ENCODE results near the gene FCHO2.
A peak's percentile ranks its signal among the peaks of the same experiment; 100 is the strongest.

FCHO2 gene, protein sequence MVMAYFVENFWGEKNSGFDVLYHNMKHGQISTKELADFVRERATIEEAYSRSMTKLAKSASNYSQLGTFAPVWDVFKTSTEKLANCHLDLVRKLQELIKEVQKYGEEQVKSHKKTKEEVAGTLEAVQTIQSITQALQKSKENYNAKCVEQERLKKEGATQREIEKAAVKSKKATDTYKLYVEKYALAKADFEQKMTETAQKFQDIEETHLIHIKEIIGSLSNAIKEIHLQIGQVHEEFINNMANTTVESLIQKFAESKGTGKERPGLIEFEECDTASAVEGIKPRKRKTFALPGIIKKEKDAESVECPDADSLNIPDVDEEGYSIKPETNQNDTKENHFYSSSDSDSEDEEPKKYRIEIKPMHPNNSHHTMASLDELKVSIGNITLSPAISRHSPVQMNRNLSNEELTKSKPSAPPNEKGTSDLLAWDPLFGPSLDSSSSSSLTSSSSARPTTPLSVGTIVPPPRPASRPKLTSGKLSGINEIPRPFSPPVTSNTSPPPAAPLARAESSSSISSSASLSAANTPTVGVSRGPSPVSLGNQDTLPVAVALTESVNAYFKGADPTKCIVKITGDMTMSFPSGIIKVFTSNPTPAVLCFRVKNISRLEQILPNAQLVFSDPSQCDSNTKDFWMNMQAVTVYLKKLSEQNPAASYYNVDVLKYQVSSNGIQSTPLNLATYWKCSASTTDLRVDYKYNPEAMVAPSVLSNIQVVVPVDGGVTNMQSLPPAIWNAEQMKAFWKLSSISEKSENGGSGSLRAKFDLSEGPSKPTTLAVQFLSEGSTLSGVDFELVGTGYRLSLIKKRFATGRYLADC

GRCh38 chr5:72955768-72956323 lies at the start of gene FCHO2:
Gene FCHO2, plus strand, starts transcription at chr5:72956041. Its CDS starts 56 bp downstream, at chr5:72956097.
- Histone ChIP-seq H3K4me3 (ENCODE audit: low read depth, low read length) (peak within 1 kb of the TSS; percentile 71), H3K27me3 (replicated peaks) (no peaks in the 10 kb centered on the region), H3K36me3 (replicated peaks) (no peaks in the 10 kb centered on the region), H3K27ac (peak within 1 kb of the TSS; percentile 93)
- TF ChIP-seq, protein P1, sequence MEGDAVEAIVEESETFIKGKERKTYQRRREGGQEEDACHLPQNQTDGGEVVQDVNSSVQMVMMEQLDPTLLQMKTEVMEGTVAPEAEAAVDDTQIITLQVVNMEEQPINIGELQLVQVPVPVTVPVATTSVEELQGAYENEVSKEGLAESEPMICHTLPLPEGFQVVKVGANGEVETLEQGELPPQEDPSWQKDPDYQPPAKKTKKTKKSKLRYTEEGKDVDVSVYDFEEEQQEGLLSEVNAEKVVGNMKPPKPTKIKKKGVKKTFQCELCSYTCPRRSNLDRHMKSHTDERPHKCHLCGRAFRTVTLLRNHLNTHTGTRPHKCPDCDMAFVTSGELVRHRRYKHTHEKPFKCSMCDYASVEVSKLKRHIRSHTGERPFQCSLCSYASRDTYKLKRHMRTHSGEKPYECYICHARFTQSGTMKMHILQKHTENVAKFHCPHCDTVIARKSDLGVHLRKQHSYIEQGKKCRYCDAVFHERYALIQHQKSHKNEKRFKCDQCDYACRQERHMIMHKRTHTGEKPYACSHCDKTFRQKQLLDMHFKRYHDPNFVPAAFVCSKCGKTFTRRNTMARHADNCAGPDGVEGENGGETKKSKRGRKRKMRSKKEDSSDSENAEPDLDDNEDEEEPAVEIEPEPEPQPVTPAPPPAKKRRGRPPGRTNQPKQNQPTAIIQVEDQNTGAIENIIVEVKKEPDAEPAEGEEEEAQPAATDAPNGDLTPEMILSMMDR (IDR thresholded peaks at IDR 0.05; ENCODE audit: low read depth, low read length, missing control alignments) = peak; percentile 79
- in situ Hi-C loops (cut with HindIII; ENCODE audit: low pct_ligation_motif_present, low sequenced_read_pairs) = no loop called here
- DNase-seq = peak; percentile 95

DNA sequence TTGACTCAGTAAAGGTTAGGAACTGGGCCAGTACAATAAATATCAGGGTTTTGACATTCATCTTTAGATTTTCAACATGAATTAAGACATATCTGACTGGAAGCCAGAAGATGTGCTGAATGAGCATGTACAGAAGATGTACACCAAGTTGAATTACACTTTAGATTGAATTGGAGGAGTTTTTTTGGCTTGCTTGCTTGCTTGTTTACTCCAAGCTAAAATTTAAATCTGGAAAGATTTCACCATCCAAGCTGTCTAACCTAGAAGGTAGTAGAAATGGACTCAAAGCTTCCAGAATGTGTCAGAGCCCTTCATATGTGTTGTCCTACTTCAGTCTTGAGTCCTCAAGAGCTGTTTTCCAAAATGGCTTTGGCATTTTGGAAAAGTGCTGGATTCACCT lies 49.0 kb upstream of the FCHO2 start:
- in situ Hi-C loops (cut with HindIII; ENCODE audit: low pct_ligation_motif_present, low sequenced_read_pairs) = no loop called here
- Histone ChIP-seq H3K27me3 (replicated peaks) (no peaks in the 10 kb centered on the region), H3K4me3 (ENCODE audit: low read depth, low read length) (no peak overlapping the region), H3K27ac (no peak overlapping the region), H3K36me3 (replicated peaks) (peaks cover 65% of the 10 kb centered on the region)
- TF ChIP-seq, protein P1 (IDR thresholded peaks at IDR 0.05; ENCODE audit: low read depth, low read length, missing control alignments) = no peak
- no peak for DNase-seq

DNA sequence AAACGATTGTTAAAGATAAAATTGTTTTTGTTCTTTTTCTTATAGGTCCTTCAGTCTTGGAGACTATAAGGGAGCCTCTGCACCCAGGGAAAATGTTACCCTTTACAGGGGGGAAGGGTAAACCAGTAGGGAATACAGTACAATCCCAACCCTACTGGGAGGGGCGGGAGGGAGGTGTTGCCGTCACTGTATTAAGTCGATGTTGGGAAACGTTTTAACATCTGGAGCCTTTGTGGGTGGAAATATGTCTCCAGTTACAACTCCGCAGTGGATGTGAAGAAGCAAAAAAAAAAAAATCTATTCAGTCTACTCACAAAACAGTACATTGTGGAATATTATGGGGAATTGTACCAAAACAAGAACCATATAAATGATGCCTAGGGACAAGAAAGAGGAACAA lies 47.2 kb upstream of the FCHO2 start:
- Histone ChIP-seq H3K27me3 (replicated peaks) (no peaks in the 10 kb centered on the region), H3K36me3 (replicated peaks) (peaks cover 59% of the 10 kb centered on the region), H3K27ac (no peak overlapping the region), H3K4me3 (ENCODE audit: low read depth, low read length) (no peak overlapping the region)
- TF ChIP-seq, protein P1 (IDR thresholded peaks at IDR 0.05; ENCODE audit: low read depth, low read length, missing control alignments) = no peak
- DNase-seq = no peak
- in situ Hi-C loops (cut with HindIII; ENCODE audit: low pct_ligation_motif_present, low sequenced_read_pairs) = no loop called here

DNA sequence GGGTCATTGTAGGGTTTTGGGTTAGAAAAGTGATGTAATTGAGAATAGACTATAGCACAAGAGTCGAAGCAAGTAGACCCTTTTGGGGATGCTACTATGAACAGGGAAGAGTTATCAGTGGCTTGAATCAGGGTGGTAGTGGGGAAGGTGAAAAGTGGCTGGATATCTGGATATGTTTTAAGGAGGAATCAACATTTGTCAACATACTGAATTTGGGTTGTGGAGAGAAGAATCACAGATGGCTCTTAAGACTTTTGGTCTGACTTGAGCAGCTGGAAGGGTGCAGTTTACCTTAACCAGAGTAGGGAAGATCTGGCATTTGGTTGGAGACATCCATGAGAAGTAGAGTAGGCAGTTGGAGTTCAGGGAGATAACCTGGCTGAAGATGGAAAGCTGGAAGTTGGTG lies 38.5 kb upstream of the FCHO2 start:
- Histone ChIP-seq H3K27ac (no peak overlapping the region), H3K27me3 (replicated peaks) (no peaks in the 10 kb centered on the region), H3K36me3 (replicated peaks) (peaks cover 5% of the 10 kb centered on the region), H3K4me3 (ENCODE audit: low read depth, low read length) (no peak overlapping the region)
- no peak for DNase-seq
- in situ Hi-C loops (cut with HindIII; ENCODE audit: low pct_ligation_motif_present, low sequenced_read_pairs) = no loop called here
- TF ChIP-seq, protein P1 (IDR thresholded peaks at IDR 0.05; ENCODE audit: low read depth, low read length, missing control alignments) = no peak

DNA sequence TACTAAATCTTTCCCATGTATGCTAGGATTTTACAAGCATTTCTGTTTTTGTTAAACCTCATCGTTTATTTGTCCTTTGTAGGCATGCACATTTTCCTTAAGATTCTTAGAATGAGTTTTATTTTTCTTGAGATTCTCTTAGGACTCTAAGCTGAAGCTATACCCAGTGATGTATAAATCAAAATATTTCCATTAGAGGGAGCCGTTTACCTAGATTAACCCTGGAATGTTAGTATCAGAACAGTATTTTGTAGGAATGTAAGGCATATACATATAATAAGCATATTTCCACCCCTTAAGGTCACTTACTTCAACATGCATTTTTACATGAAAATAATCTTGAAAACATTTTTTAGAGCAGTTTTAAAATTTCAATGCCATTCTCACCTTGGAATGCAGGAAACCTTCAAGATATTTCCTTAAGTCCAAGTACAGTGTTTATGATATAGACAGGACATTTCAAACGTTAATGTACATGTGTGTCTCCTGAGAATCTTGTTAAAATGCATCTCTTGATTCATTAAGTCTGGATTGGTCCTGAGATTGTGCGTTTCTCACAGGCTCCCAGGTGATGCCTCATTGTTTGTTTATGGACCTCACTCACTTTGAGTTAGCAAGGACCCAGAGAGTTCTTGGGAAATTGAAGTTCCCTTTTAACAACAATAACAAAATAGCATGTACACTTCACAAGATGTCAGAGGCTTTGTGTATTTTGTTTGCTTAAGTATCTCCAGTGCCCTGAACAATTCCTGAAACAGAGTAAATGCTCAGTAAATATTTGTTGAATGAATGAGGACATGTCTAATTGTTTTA lies 34.9 kb upstream of the FCHO2 start:
- Histone ChIP-seq H3K27me3 (replicated peaks) (no peaks in the 10 kb centered on the region), H3K27ac (no peak overlapping the region), H3K4me3 (ENCODE audit: low read depth, low read length) (no peak overlapping the region), H3K36me3 (replicated peaks) (no peaks in the 10 kb centered on the region)
- no peak for DNase-seq
- TF ChIP-seq, protein P1 (IDR thresholded peaks at IDR 0.05; ENCODE audit: low read depth, low read length, missing control alignments) = no peak
- in situ Hi-C loops (cut with HindIII; ENCODE audit: low pct_ligation_motif_present, low sequenced_read_pairs) = no loop called here
